HG03342 (cell line): ENCODE results near the gene ATP1A1.
A peak's percentile ranks its signal among the peaks of the same experiment; 100 is the strongest.

Experiments
- ATAC-seq: cut with Tn5 transposase; IDR thresholded peaks from one replicate; pipeline ENCODE4 v1.9.1; 2021; ENCODE audit warnings: mild to moderate bottlenecking, moderate library complexity; ENCODE audit not compliant: unreplicated experiment

The ATP1A1 gene

GRCh38 chr1:116343019-116343418 lies 30.0 kb upstream of the ATP1A1 start:
- ATAC-seq: no peak

- ATAC-seq: no peak
Observed at GRCh38 chr1:116345011-116345410, 28.0 kb upstream of the ATP1A1 start.

- no peak for ATAC-seq
Observed at GRCh38 chr1:116345843-116346242, 27.2 kb upstream of the ATP1A1 start.

GRCh38 chr1:116346943-116347673 lies 25.9 kb upstream of the ATP1A1 start:
- ATAC-seq: no peak

GRCh38 chr1:116347696-116348095 lies 25.3 kb upstream of the ATP1A1 start:
- no peak for ATAC-seq

GRCh38 chr1:116350097-116350645 lies 22.9 kb upstream of the ATP1A1 start:
- no peak for ATAC-seq

GRCh38 chr1:116351914-116352313 lies 21.1 kb upstream of the ATP1A1 start:
- no peak for ATAC-seq

- peak; percentile 76 for ATAC-seq
Observed at GRCh38 chr1:116352349-116352813, 20.7 kb upstream of the ATP1A1 start.

GRCh38 chr1:116353155-116353554 lies 19.9 kb upstream of the ATP1A1 start:
- ATAC-seq: no peak

- ATAC-seq: no peak
Observed at GRCh38 chr1:116356067-116356466, 17.0 kb upstream of the ATP1A1 start.

GRCh38 chr1:116356673-116357072 lies 16.4 kb upstream of the ATP1A1 start:
- no peak for ATAC-seq

GRCh38 chr1:116357487-116357886 lies 15.6 kb upstream of the ATP1A1 start:
- ATAC-seq: no peak

GRCh38 chr1:116359060-116359830 lies 13.8 kb upstream of the ATP1A1 start:
- ATAC-seq: no peak

- ATAC-seq: no peak
Observed at GRCh38 chr1:116359871-116360270, 13.2 kb upstream of the ATP1A1 start.

- no peak for ATAC-seq
Observed at GRCh38 chr1:116360429-116361173, 12.4 kb upstream of the ATP1A1 start.

- no peak for ATAC-seq
Observed at GRCh38 chr1:116361648-116362047, 11.4 kb upstream of the ATP1A1 start.

GRCh38 chr1:116362050-116362449 lies 11.0 kb upstream of the ATP1A1 start:
- no peak for ATAC-seq

GRCh38 chr1:116365353-116365780 lies 7.7 kb upstream of the ATP1A1 start:
- no peak for ATAC-seq

- no peak for ATAC-seq
Observed at GRCh38 chr1:116365857-116366256, 7.2 kb upstream of the ATP1A1 start.

- ATAC-seq: no peak
Observed at GRCh38 chr1:116367256-116367945, 5.6 kb upstream of the ATP1A1 start.

- ATAC-seq: no peak
Observed at GRCh38 chr1:116368241-116368640, 4.8 kb upstream of the ATP1A1 start.
